Stimulated activated naive CD8-positive, alpha-beta T cell treated with anti-CD3 and anti-CD28 coated beads, Interleukin-15, Interleukin-2, amounts not matched to agents 100 ng/mL and 50 ng/mL, for 24 hours (primary cell): ENCODE results near the gene CPB2.

Experiments used
- H3K27ac Mint-ChIP-seq: one replicate; pipeline ENCODE4 v1.8.0; 2021; ENCODE audit warnings: mild to moderate bottlenecking, mixed read lengths
- H3K27me3 Mint-ChIP-seq: one replicate; pipeline ENCODE4 v1.8.0; 2021; ENCODE audit warnings: mixed read lengths
- H3K36me3 Mint-ChIP-seq: one replicate; pipeline ENCODE4 v1.8.0; 2021; ENCODE audit warnings: low read depth, mixed read lengths
- H3K4me1 Mint-ChIP-seq: one replicate; pipeline ENCODE4 v1.8.0; 2021; ENCODE audit warnings: low read depth, mixed read lengths
- H3K4me3 Mint-ChIP-seq: one replicate; pipeline ENCODE4 v1.8.0; 2021; ENCODE audit warnings: mild to moderate bottlenecking, mixed read lengths
- H3K9me3 Mint-ChIP-seq: one replicate; pipeline ENCODE4 v1.8.0; 2021; ENCODE audit warnings: mixed read lengths

The CPB2 gene

DNA sequence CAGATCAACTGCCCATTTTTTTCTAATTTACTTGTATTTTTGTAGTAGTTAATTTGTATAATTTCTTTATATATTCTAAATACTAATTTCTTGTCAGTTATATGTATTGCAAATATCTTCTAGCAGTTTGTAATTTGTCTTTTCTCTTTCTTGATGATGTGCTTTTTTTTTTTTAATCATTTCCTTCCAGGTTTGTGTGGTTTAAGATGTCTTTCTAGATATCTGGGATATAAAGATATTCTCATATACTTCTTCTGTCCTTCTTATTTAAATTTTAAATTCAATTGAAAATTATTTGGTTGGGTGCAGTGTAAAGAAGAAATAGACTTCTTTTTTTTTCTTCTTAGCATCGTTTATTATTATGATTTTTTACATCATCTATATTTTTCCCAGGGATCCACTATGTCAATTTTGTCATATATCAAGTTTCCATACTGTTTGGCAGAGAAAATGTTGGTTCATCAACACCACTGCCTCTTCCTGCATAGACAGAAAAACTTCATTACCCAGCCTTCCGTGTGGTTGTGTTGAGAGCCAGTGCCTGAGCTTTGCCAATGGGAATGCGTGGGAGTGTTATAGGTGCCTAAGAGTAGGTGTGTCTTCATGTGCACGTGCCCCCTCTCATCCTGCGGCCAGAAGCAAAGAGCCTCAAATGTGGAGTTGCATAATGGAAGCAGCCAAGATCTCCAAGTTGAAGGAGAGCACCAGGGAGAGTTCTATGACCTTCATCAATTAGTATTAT is 15.8 kb downstream of the CPB2 start:
- no peak overlapping the region for H3K4me3 Mint-ChIP-seq
- H3K27me3 Mint-ChIP-seq = peaks cover 8% of the 10 kb centered on the region
- no peaks in the 10 kb centered on the region for H3K9me3 Mint-ChIP-seq
- H3K27ac Mint-ChIP-seq = no peak overlapping the region
- H3K36me3 Mint-ChIP-seq = no peaks in the 10 kb centered on the region
- no peaks in the 10 kb centered on the region for H3K4me1 Mint-ChIP-seq

DNA sequence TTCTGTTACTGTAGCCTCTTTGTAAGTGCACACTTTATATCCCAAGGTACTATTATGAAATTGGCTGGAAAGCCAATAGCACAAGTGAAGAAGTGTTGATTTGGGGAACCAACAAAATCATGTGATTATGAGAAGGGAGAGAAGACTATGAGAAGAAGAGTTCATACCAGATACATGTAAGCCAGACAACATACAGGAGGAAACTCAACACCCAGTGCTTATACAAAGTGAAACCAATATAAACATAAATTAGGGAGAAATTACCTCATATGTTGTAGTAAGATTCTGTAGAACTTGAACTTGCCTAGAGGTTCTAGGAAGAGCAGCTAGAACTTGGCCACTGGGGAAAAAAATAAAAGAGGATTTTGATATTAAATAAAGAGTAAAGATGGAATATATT is 17.4 kb downstream of the CPB2 start:
- no peaks in the 10 kb centered on the region for H3K9me3 Mint-ChIP-seq
- no peaks in the 10 kb centered on the region for H3K4me1 Mint-ChIP-seq
- H3K4me3 Mint-ChIP-seq = no peak overlapping the region
- H3K36me3 Mint-ChIP-seq = no peaks in the 10 kb centered on the region
- H3K27ac Mint-ChIP-seq = no peak overlapping the region
- peaks cover 2% of the 10 kb centered on the region for H3K27me3 Mint-ChIP-seq

DNA sequence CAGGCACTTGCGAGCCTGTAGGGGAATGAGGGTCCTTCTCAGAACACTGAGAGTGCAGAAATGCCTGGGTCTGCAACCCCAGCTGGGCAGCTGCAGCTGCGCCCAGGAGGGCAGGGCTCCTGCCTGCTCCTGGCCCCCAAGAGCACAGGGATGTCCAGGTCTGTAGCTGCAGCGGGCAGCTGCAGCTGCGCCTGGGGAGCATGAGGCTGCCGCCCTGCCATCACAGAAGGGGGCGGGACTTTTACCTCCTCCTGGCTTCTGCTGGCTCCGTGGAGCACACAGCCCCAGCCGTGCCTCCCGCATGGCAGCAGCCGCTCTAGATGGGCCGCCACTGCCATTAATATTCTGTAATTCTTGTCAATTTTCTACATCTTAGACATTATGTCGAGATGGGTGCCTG is 17.8 kb downstream of the CPB2 start:
- H3K4me3 Mint-ChIP-seq = no peak overlapping the region
- no peaks in the 10 kb centered on the region for H3K9me3 Mint-ChIP-seq
- H3K4me1 Mint-ChIP-seq = no peaks in the 10 kb centered on the region
- no peaks in the 10 kb centered on the region for H3K27me3 Mint-ChIP-seq
- no peaks in the 10 kb centered on the region for H3K36me3 Mint-ChIP-seq
- no peak overlapping the region for H3K27ac Mint-ChIP-seq

DNA sequence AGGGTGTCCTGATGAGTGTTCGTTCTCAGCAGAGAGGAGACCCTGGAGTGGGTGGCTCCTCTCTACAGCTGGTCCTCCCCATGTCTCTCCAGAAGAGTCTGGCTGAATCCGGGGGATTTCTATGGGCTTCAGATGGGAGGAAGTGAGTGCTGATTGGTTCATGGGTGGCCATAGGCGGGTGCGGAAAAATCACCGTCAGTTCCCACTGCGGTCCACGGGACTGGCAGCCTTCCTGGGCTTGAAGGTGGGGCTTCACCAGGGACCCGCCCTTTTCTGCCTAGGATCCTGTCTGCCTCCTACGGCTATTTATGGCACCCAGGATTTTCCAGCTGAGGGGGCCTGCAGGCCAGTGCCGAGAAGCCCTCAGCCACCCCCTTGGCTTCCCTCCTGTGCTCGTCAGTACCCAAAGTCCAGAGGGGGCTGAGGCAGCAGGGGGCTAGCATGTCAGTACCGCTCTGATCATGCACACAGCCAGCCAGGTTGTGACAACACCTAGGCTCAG is 18.4 kb downstream of the CPB2 start:
- no peaks in the 10 kb centered on the region for H3K27me3 Mint-ChIP-seq
- H3K4me1 Mint-ChIP-seq = no peaks in the 10 kb centered on the region
- H3K36me3 Mint-ChIP-seq = no peaks in the 10 kb centered on the region
- H3K4me3 Mint-ChIP-seq = no peak overlapping the region
- H3K27ac Mint-ChIP-seq = no peak overlapping the region
- no peaks in the 10 kb centered on the region for H3K9me3 Mint-ChIP-seq

DNA sequence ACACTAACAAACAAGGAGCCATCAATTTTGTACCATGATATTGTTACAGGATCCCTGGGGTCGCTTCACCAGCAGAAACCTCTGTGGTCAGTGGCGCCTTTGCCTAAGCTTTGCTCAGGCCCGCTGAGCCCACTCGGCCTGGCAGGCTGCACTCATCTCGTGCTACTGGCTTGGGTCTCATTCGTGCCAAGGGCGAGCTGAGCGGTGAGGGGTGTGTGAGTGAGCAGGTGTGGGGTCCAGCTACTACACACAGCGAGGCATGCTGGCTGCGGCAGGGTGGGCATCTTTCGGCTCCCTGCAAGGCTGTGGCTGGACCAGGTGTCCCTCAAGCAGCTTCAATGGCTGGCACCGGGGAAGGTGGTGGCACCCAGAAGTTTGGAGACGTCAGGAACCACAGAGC is 19.1 kb downstream of the CPB2 start:
- Mint-ChIP-seq H3K27me3 (no peaks in the 10 kb centered on the region), H3K27ac (no peak overlapping the region), H3K36me3 (no peaks in the 10 kb centered on the region), H3K9me3 (no peaks in the 10 kb centered on the region), H3K4me3 (no peak overlapping the region), H3K4me1 (no peaks in the 10 kb centered on the region)

DNA sequence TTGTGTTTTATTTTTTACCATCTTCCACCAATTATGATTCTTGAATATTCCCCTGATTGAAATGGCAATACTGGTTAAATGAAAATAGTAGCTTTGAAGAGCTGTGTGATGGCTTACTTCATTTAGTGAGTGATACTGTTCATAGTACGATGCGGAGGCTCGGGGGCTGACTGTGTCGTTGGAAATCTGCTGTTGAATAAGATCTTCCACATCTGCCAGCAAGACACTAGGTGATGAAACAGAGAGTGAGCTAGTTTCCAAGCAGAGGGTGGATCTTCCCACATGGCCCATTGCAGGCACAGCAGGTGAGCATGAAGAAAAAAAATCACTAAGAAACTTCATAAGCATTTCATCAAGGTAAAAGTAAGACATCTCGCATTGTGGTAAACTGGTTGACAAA is 22.5 kb downstream of the CPB2 start:
- Mint-ChIP-seq H3K27me3 (no peaks in the 10 kb centered on the region), H3K9me3 (no peaks in the 10 kb centered on the region), H3K27ac (no peak overlapping the region), H3K4me1 (peaks cover 12% of the 10 kb centered on the region), H3K36me3 (no peaks in the 10 kb centered on the region), H3K4me3 (no peak overlapping the region)

DNA sequence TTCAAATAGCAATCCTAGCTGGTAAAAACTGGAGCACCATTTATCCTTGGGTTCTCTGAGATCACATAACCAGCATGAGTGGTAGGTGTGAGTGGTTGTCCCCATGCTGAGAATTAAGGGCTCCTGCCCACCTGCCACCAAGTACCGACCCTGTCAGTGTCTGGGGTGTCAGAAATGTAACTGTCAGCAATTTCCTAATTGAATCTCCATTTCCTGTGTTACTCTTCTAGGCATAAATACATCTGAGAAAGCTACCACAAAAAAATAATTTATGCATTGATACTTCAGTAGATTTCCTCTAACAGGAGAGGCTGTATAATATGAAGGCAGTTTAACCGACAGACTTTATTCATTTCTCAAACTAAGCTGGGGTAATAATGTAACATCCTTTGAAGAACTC is 25.1 kb downstream of the CPB2 start:
- Mint-ChIP-seq H3K4me1 (peaks cover 12% of the 10 kb centered on the region), H3K27ac (no peak overlapping the region), H3K27me3 (peaks cover 4% of the 10 kb centered on the region), H3K4me3 (no peak overlapping the region), H3K36me3 (no peaks in the 10 kb centered on the region), H3K9me3 (peaks cover 5% of the 10 kb centered on the region)

DNA sequence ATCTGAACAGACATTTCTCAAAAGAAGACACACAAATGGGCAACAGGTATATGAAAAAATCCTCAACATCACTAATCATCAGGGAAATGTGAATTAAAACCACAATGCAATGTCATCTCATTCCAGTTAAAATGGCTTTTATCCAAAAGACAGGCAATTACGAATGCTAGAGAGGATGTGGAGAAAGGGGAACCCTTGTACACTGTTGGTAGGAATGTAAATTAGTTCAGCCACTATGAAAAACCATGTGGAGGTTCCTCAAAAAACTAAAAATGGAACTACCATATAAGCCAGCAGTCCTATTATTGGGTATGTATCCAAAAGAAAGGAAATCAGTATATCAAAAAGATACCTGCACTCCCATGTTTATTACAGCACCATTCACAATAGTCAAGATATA is 27.6 kb downstream of the CPB2 start:
- Mint-ChIP-seq H3K27ac (no peak overlapping the region), H3K9me3 (peaks cover 5% of the 10 kb centered on the region), H3K36me3 (no peaks in the 10 kb centered on the region), H3K4me1 (peaks cover 12% of the 10 kb centered on the region), H3K27me3 (peaks cover 4% of the 10 kb centered on the region), H3K4me3 (no peak overlapping the region)

DNA sequence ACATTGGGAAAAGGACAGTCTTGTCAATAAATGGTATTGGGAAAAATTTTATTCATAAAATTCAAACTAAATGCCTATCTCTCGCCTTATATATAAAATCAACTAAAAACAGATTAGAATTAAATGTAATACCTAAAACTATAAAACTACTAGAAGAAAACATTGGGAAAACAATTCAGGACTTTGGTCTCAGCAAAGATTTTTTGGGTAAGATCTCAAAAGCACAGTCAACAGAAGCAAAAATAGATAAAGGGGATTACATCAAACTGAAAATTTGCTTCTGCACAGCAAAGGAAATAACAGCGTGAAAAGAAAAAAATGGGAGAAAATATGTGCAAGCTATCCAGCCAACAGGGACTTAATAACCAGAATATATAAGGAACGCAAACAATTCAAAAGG is 28.0 kb downstream of the CPB2 start:
- Mint-ChIP-seq H3K4me3 (no peak overlapping the region), H3K9me3 (peaks cover 5% of the 10 kb centered on the region), H3K27me3 (peaks cover 4% of the 10 kb centered on the region), H3K36me3 (no peaks in the 10 kb centered on the region), H3K27ac (no peak overlapping the region), H3K4me1 (peaks cover 12% of the 10 kb centered on the region)

DNA sequence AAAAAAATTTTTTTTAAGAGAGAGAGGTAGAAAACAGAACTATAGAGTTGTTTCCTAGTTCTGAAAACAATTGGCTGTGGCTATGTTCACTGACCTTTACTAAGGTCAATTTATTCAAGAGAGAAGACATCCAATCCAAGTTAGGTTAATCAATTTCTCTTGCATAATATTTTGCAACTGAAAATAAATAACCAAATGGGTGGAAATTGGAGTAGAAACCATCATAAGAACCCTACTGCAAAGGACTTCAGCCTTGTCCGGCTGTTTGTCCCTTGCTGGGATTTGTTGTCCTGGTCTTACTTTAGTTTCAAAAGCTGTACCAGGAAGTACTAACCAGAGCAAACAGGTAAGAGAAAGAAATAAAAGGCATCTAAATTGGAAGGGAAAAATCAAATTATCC is 29.0 kb downstream of the CPB2 start:
- no peak overlapping the region for H3K27ac Mint-ChIP-seq
- H3K27me3 Mint-ChIP-seq = peaks cover 4% of the 10 kb centered on the region
- peaks cover 5% of the 10 kb centered on the region for H3K9me3 Mint-ChIP-seq
- no peaks in the 10 kb centered on the region for H3K36me3 Mint-ChIP-seq
- H3K4me3 Mint-ChIP-seq = no peak overlapping the region
- H3K4me1 Mint-ChIP-seq = peaks cover 12% of the 10 kb centered on the region

DNA sequence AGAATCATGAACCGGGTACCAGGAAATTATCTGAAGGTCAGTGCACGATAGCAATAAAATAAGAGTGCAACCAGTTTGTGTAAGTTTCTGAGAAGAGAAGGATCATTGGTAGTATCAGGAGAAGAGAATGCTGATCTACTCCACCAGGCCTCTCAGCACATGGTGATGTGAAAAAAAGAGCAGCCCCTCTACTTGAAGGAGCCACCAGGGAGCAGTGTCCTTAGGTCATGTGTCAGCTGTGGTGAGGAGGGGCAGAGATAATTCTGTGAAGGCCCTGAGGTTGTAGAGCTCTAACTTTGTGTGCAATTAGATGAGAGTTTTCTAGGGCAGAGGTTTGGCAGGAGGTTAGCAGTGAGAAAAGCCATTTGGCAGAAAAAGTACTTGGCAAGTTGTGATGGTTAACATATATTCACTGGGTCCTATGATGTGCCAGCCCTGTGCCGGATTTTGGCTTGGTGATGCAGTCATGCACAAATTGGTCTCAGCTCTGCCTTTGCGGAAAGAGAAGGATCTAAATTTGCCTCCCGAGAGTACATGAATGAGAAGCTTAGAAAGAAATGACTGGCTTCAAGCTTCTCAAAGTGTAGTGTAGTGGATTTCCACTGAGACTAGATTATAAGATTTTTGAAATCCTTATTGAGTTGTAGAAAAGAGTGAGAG is 33.1 kb downstream of the CPB2 start:
- peaks cover under 1% of the 10 kb centered on the region for H3K9me3 Mint-ChIP-seq
- H3K27me3 Mint-ChIP-seq = peaks cover under 1% of the 10 kb centered on the region
- no peak overlapping the region for H3K4me3 Mint-ChIP-seq
- H3K36me3 Mint-ChIP-seq = no peaks in the 10 kb centered on the region
- H3K27ac Mint-ChIP-seq = no peak overlapping the region
- H3K4me1 Mint-ChIP-seq = no peaks in the 10 kb centered on the region

DNA sequence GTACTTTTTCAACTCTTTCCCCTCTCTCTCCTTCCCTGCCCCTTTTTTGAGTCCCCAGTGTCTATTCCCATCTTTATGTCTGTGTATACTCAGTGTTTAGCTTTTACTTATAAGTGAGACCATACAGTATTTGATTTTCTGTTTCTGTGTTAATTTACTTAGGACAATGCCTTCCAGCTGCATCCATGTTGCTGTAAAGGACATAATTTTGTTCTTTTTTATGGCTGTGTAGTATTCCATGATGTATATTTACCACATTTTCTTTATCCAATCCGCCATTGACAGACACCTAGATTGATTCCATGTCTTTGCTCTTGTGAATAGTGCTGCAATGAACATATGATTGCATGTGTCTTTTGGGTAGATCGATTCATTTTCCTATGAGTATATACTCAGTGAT is 41.5 kb downstream of the CPB2 start:
- H3K4me1 Mint-ChIP-seq = no peaks in the 10 kb centered on the region
- H3K36me3 Mint-ChIP-seq = no peaks in the 10 kb centered on the region
- no peaks in the 10 kb centered on the region for H3K9me3 Mint-ChIP-seq
- H3K27me3 Mint-ChIP-seq = peaks cover 6% of the 10 kb centered on the region
- H3K27ac Mint-ChIP-seq = no peak overlapping the region
- no peak overlapping the region for H3K4me3 Mint-ChIP-seq

DNA sequence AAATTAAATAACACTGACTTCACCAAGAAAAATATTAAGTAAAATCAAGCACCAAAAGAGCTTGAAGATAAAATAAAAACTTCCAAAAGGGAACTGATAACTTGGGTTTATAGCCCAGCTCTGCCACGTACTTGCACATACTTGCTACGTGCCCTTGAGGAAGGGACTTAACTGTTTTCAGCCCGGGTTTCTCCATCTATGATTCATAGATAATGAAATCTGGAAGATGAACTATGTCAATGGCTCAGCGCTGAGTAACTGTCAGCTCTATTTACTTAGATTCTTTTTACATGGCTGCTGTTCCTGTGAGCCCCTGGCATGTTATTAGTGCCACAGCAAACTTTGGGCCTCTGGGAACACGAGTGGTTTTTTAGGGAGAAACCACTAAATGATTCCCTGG is 42.6 kb downstream of the CPB2 start:
- peaks cover 6% of the 10 kb centered on the region for H3K27me3 Mint-ChIP-seq
- H3K4me1 Mint-ChIP-seq = no peaks in the 10 kb centered on the region
- no peaks in the 10 kb centered on the region for H3K9me3 Mint-ChIP-seq
- H3K27ac Mint-ChIP-seq = no peak overlapping the region
- no peaks in the 10 kb centered on the region for H3K36me3 Mint-ChIP-seq
- H3K4me3 Mint-ChIP-seq = no peak overlapping the region

DNA sequence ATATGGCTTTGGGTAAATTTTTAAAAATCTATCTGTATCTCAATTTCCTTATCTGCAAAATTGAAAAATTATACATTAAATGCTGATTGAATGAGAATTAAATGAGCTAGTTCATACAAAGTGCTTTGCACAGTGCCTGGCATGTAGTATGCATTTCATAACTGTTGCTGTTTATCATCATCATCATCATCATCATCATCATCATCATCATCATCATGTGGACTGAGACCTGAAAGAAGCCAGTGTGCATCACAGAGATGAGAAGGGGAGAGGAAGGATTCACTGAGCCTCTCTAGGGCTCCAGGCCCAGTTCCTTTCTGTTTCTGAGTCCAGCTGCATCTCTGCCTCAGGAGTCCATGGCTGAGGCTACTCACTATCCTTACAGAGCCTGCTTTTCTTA is 45.4 kb downstream of the CPB2 start:
- no peak overlapping the region for H3K4me3 Mint-ChIP-seq
- H3K4me1 Mint-ChIP-seq = no peaks in the 10 kb centered on the region
- H3K9me3 Mint-ChIP-seq = no peaks in the 10 kb centered on the region
- H3K36me3 Mint-ChIP-seq = no peaks in the 10 kb centered on the region
- peaks cover 8% of the 10 kb centered on the region for H3K27me3 Mint-ChIP-seq
- H3K27ac Mint-ChIP-seq = no peak overlapping the region

DNA sequence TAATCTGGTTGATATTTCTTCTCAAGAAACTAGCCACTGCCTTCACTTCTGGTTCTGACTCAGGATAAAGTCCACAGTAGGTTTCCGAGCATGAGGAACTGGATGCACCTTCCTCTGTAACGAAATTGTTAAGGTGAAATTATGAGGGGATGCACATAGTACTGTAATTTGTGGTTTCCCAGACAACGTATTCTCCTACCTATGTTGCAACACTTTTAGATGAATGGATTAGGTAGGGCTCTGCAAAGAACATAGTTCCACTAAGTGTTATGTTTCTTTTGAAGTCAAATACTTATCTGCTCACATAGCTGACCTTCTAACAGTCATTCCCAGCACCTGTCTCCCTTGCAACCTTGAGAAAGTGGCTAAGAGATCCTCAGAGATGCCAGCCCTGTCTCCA is 46.6 kb downstream of the CPB2 start:
- Mint-ChIP-seq H3K27me3 (peaks cover 12% of the 10 kb centered on the region), H3K4me3 (no peak overlapping the region), H3K27ac (no peak overlapping the region), H3K9me3 (no peaks in the 10 kb centered on the region), H3K4me1 (peaks cover 5% of the 10 kb centered on the region), H3K36me3 (no peaks in the 10 kb centered on the region)
